Measurements from ENCODE around the gene CPTP.
A peak's percentile ranks its signal among the peaks of the same experiment; 100 is the strongest.

Gene CPTP

DNA sequence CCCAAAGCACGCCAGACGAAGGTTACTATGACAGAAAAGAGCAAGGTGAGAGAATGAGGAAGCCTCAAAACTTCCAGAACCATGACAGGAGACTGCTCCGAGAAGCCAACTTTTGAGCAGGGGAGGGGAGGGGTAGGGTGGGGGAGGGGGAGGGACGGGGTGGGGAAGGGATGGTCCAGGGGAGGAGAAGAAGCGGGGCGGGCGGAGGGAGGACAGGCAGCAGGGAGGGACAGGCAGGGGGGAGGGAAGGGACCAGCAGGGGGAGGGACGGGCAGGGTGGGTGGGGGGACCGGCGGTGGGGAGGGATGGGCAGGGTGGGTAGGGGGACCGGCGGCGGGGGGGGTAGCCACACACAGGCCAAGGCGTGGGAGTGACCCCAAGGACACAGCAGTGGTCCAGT, 2.2 kb upstream of the CPTP start:
- TF ChIP-seq, protein P1, sequence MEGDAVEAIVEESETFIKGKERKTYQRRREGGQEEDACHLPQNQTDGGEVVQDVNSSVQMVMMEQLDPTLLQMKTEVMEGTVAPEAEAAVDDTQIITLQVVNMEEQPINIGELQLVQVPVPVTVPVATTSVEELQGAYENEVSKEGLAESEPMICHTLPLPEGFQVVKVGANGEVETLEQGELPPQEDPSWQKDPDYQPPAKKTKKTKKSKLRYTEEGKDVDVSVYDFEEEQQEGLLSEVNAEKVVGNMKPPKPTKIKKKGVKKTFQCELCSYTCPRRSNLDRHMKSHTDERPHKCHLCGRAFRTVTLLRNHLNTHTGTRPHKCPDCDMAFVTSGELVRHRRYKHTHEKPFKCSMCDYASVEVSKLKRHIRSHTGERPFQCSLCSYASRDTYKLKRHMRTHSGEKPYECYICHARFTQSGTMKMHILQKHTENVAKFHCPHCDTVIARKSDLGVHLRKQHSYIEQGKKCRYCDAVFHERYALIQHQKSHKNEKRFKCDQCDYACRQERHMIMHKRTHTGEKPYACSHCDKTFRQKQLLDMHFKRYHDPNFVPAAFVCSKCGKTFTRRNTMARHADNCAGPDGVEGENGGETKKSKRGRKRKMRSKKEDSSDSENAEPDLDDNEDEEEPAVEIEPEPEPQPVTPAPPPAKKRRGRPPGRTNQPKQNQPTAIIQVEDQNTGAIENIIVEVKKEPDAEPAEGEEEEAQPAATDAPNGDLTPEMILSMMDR (conservative IDR thresholded peaks at IDR 0.05; ENCODE audit: low read depth, low read length) = no peak
- Histone ChIP-seq H4K20me1 (ENCODE audit: insufficient read depth) (no peaks in the 10 kb centered on the region), H3K36me3 (ENCODE audit: insufficient read depth) (no peaks in the 10 kb centered on the region), H3K27me3 (ENCODE audit: insufficient read depth, low read depth) (no peaks in the 10 kb centered on the region), H3K4me1 (ENCODE audit: low read depth, poor library complexity, severe bottlenecking) (peaks cover 22% of the 10 kb centered on the region), H3K27ac (no peak overlapping the region), H3K9ac (no peak overlapping the region), H2AFZ (ENCODE audit: low read depth) (no peak overlapping the region), H3K79me2 (ENCODE audit: insufficient read depth, low read depth) (peaks cover 55% of the 10 kb centered on the region), H3K4me2 (no peak overlapping the region), H3K4me3 (IDR thresholded peaks at IDR 0.05; ENCODE audit: insufficient read depth, low read depth, low read length) (no peak overlapping the region)

DNA sequence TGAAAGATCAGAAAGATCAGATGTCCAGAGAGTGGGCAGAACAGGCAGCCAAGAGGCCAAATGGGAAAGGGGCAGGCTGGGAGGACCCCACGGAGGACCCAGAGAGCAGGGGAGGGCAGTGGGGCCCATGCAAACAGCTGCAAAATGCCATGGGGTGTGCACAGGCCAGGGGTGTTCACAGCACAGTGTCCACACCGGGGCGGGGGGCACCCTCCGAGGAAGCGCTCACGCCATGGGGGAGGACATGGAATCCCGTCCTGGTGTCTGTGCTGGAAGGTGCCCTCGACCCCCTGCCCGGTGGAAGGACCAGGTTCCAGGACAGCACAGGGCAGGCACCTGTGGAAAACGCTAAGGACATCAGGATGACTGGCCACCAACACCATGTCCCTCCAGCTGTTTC, 1.6 kb upstream of the CPTP start:
- TF ChIP-seq, protein P1 (conservative IDR thresholded peaks at IDR 0.05; ENCODE audit: low read depth, low read length) = no peak
- Histone ChIP-seq H3K9ac (no peak overlapping the region; the same call in 1 of the 2 replicates), H3K36me3 (ENCODE audit: insufficient read depth) (no peaks in the 10 kb centered on the region), H2AFZ (ENCODE audit: low read depth) (no peak overlapping the region), H3K27me3 (ENCODE audit: insufficient read depth, low read depth) (no peaks in the 10 kb centered on the region), H4K20me1 (ENCODE audit: insufficient read depth) (no peaks in the 10 kb centered on the region), H3K4me1 (ENCODE audit: low read depth, poor library complexity, severe bottlenecking) (peaks cover 22% of the 10 kb centered on the region), H3K4me2 (peak overlapping the region; percentile 23; the same call in 1 of the 2 replicates), H3K27ac (no peak overlapping the region), H3K79me2 (ENCODE audit: insufficient read depth, low read depth) (peaks cover 55% of the 10 kb centered on the region), H3K4me3 (IDR thresholded peaks at IDR 0.05; ENCODE audit: insufficient read depth, low read depth, low read length) (no peak overlapping the region)

DNA sequence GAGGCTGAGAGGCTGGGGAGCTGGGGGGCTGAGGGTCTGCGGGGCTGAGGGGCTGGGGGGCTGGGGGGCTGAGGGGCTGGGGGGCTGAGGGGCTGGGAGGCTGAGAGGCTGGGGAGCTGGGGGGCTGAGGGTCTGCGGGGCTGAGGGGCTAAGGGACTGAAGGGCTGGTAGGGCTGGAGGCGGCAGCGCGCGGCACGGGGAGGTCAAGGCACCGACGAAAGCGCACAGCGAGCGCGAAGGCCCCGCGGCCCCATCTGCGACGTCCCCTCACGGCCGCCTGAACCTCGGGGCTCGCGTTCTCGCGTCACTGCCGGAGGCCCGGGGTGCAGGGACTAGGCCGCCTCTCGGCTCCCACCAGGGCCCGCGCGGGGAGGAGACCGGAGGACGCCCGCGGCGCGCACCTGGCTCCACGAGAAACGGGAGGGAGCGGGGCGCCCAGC, 498 bp upstream of the CPTP start:
- no peaks in the 10 kb centered on the region for H3K27me3 ChIP-seq (ENCODE audit: insufficient read depth, low read depth)
- peak overlapping the region; percentile 39; the same call in 1 of the 2 replicates for H3K27ac ChIP-seq
- TF ChIP-seq, protein P1 (conservative IDR thresholded peaks at IDR 0.05; ENCODE audit: low read depth, low read length) = no peak
- H3K36me3 ChIP-seq (ENCODE audit: insufficient read depth) = no peaks in the 10 kb centered on the region
- no peaks in the 10 kb centered on the region for H4K20me1 ChIP-seq (ENCODE audit: insufficient read depth)
- H2AFZ ChIP-seq (ENCODE audit: low read depth) = peak overlapping the region; percentile 78; the same call in 1 of the 2 replicates
- H3K4me1 ChIP-seq (ENCODE audit: low read depth, poor library complexity, severe bottlenecking) = peaks cover 22% of the 10 kb centered on the region
- H3K79me2 ChIP-seq (ENCODE audit: insufficient read depth, low read depth) = peaks cover 55% of the 10 kb centered on the region
- no peak overlapping the region for H3K4me3 ChIP-seq (IDR thresholded peaks at IDR 0.05; ENCODE audit: insufficient read depth, low read depth, low read length)
- peak overlapping the region; percentile 75; the same call in 1 of the 2 replicates for H3K9ac ChIP-seq
- no peak overlapping the region for H3K4me2 ChIP-seq

DNA sequence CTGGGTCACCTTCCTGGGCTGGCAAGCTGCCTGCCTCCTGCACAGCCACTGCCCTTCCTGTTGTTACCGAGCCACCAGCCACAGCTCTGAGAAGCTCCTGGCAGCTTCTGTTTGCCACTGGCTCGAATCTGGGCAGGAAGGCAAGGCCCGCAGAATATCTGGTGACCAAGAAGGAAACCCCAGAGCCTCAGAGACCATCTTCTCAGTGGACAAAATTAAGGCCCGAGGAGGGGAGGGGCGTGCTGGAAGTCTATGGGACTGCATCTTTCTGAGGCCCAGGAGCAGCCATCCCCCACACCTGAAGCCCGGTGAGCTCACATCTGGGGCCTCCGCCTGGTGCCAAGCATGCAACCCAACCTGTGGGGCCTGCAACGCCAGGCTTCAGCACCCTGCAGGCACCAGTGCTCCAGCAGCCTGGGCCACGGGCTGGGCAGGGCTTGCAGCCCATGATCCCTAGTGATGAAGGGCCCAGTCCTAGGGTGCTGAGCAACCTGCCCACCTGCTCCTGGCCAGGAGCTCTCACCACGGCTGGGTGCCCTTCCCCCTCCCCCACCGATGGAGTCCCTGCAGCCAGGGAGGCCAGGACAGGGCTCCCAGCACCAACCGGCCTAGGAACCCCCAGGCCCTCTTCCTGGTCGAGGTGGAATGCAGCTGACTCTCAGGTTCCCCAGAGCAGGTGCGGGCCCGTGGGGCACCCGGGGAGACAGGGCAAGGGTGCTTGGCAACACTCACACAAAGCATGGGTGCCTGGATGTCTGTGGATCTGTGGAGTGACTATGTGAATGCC, 879 bp downstream of the CPTP start:
- Histone ChIP-seq H3K4me1 (ENCODE audit: low read depth, poor library complexity, severe bottlenecking) (peaks cover 22% of the 10 kb centered on the region), H3K4me2 (peak overlapping the region; percentile 88), H4K20me1 (ENCODE audit: insufficient read depth) (no peaks in the 10 kb centered on the region), H3K27me3 (ENCODE audit: insufficient read depth, low read depth) (no peaks in the 10 kb centered on the region), H3K4me3 (IDR thresholded peaks at IDR 0.05; ENCODE audit: insufficient read depth, low read depth, low read length) (peak overlapping the region; percentile 76), H3K36me3 (ENCODE audit: insufficient read depth) (no peaks in the 10 kb centered on the region), H2AFZ (ENCODE audit: low read depth) (peak overlapping the region; percentile 52; the same call in 1 of the 2 replicates), H3K9ac (peak overlapping the region; percentile 64; the same call in 1 of the 2 replicates), H3K27ac (peak overlapping the region; percentile 21; the same call in 1 of the 2 replicates), H3K79me2 (ENCODE audit: insufficient read depth, low read depth) (peaks cover 42% of the 10 kb centered on the region)
- TF ChIP-seq, protein P1 (conservative IDR thresholded peaks at IDR 0.05; ENCODE audit: low read depth, low read length) = no peak

All from KMS-11 (cell line).